A549 (cell line): Measurements from ENCODE around the gene SLC31A2.
"Not testable (repeated sequence)": the region's sequence is repeated elsewhere in the genome, so short reads cannot be mapped to it uniquely, and the experiment has no call there.

Experiments
- E2F6 ChIP-seq: IDR thresholded peaks from 2 replicates; pipeline ENCODE4 v1.6.1; 2012; ENCODE audit warnings: low read depth, borderline replicate concordance
- MYC ChIP-seq: IDR thresholded peaks from 2 replicates; pipeline ENCODE4 v1.6.1; 2012; ENCODE audit warnings: mild to moderate bottlenecking, inconsistent platforms, low read length, improper control_type of control experiment, borderline replicate concordance
- NFE2L2 ChIP-seq: fragments of 150-350 bp; conservative IDR thresholded peaks from 2 replicates; pipeline ENCODE4 v1.6.1; 2014; ENCODE audit warnings: low read length
- TF ChIP-seq, protein P1 (sequence below): fragments of >200 bp; sonication (Bioruptor Twin); formaldehyde crosslinking; IDR thresholded peaks from 3 replicates; pipeline ENCODE4 v1.5.1; 2016
- TF ChIP-seq, protein P2 (sequence below): IDR thresholded peaks from 2 replicates; pipeline ENCODE4 v1.6.1; 2012

GRCh38 chr9:113105345-113105744 is 45.5 kb upstream of the SLC31A2 start:
- TF ChIP-seq, protein P1, sequence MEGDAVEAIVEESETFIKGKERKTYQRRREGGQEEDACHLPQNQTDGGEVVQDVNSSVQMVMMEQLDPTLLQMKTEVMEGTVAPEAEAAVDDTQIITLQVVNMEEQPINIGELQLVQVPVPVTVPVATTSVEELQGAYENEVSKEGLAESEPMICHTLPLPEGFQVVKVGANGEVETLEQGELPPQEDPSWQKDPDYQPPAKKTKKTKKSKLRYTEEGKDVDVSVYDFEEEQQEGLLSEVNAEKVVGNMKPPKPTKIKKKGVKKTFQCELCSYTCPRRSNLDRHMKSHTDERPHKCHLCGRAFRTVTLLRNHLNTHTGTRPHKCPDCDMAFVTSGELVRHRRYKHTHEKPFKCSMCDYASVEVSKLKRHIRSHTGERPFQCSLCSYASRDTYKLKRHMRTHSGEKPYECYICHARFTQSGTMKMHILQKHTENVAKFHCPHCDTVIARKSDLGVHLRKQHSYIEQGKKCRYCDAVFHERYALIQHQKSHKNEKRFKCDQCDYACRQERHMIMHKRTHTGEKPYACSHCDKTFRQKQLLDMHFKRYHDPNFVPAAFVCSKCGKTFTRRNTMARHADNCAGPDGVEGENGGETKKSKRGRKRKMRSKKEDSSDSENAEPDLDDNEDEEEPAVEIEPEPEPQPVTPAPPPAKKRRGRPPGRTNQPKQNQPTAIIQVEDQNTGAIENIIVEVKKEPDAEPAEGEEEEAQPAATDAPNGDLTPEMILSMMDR, result not testable (repeated sequence)
- TF ChIP-seq, protein P2, sequence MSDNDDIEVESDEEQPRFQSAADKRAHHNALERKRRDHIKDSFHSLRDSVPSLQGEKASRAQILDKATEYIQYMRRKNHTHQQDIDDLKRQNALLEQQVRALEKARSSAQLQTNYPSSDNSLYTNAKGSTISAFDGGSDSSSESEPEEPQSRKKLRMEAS, result not testable (repeated sequence)
- TF ChIP-seq E2F6, NFE2L2, MYC: not testable (repeated sequence)
